ENCODE results near the gene BBOF1.

The BBOF1 gene

DNA sequence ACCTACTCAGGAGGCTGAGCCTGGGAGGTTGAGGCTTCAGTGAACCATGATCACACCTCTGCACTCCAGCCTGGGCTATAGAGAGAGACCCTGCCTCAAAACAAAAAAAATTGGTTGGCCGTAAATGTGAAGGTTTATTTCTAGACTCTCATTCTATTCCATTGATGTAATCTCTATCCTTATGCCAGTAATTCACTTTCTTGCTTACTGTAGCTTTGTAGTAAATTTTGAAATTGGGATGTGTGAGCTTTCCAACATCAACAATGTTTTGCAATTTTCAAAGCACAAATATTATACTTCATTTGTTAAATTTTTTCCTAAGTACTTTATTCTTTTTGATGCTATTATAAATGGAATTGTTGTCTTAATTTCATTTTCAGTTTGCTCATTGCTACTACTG lies 90.2 kb downstream of the BBOF1 start:
- DNase-seq, result no peak

DNA sequence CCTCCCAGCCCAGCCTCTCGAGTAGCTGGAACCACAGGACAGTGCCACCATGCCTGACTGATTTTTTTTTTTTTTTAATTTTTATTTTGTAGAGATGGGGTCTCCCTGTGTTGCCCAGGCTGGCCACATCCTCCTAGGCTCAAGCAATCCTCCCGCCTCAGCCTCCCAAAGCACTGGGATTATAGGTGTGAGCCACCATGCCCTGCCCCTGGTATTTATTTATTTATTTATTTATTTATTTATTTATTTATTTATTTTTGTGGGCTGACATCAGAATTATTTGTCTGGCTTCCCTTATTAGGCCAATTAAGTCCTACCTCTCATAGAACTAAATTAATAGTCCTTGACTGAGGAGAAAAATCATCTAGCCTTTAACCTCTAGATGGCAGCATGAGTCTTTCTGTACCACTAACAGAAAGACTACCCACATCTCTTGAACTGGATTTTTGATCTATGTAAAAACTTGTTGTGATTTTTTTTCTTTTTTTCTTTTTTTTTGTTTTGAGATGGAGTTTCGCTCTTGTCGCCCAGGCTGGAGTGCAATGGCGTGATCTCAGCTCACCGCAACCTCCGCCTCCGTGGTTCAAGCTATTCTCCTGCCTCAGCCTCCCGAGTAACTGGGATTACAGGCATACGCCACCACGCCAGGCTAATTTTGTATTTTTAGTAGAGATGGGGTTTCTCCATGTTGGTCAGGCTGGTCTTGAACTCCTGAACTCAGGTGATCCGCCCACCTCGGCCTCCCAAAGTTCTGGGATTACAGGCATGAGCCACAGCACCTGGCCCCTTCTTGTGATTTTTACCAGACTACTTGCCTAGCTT lies 92.5 kb downstream of the BBOF1 start:
- DNase-seq, result peak; percentile 49
